ENCODE results near the gene TOMM5.

- TF ChIP-seq CTCF (IDR thresholded peaks at IDR 0.05; ENCODE audit: insufficient read depth, low read length, poor library complexity, severe bottlenecking) (no peak), EZH2phosphoT487 (conservative IDR thresholded peaks at IDR 0.05; ENCODE audit: low read length) (no peak)
Measured at GRCh38 chr9:37617832-37618231, 25.4 kb upstream of the TOMM5 start.
